Neural crest cell (in vitro differentiated cells): ENCODE data around the gene MRPS27. TPM values are rescaled to one million over a fixed set of nuclear protein-coding genes. Genes with fewer than 3 reads are reported as not detected.
"Not testable (repeated sequence)": the region's sequence is repeated elsewhere in the genome, so short reads cannot be mapped to it uniquely, and the experiment has no call there.

Source experiments
- DNase-seq: peaks from one replicate; pipeline ENCODE4 v3.0.0; 2021; ENCODE audit warnings: low read depth, mixed read lengths, low spot score
- H3K27ac Mint-ChIP-seq: one replicate; pipeline ENCODE4 v1.8.0; 2021; ENCODE audit warnings: mild to moderate bottlenecking, mixed read lengths; ENCODE audit not compliant: unreplicated experiment
- H3K27me3 Mint-ChIP-seq: 2 replicates; pipeline ENCODE4 v1.8.0; 2021; ENCODE audit warnings: low read depth, mild to moderate bottlenecking, mixed read lengths
- H3K36me3 Mint-ChIP-seq: 2 replicates; pipeline ENCODE4 v1.8.0; 2021; ENCODE audit warnings: low read depth, mild to moderate bottlenecking, mixed read lengths
- H3K4me1 Mint-ChIP-seq: 2 replicates; pipeline ENCODE4 v1.8.0; 2021; ENCODE audit warnings: mixed read lengths
- H3K4me3 Mint-ChIP-seq: one replicate; pipeline ENCODE4 v1.8.0; 2021; ENCODE audit warnings: mild to moderate bottlenecking, mixed read lengths
- H3K9me3 Mint-ChIP-seq: 2 replicates; pipeline ENCODE4 v1.8.0; 2021; ENCODE audit warnings: mixed read lengths
- total RNA-seq: library from RNA; stranded (reverse); gene quantifications from 2 replicates; pipeline ENCODE4 v1.2.1, GENCODE V29; 2021
- TF ChIP-seq, protein P1 (sequence below): fragments of 200-600 bp; sonication (generic); conservative IDR thresholded peaks from 2 replicates; pipeline ENCODE4 v1.5.0; 2021; ENCODE audit warnings: antibody characterized with exemption, mild to moderate bottlenecking

Gene MRPS27
- total RNA-seq, 1 donor from 2014 or later = 86.5 TPM

DNA sequence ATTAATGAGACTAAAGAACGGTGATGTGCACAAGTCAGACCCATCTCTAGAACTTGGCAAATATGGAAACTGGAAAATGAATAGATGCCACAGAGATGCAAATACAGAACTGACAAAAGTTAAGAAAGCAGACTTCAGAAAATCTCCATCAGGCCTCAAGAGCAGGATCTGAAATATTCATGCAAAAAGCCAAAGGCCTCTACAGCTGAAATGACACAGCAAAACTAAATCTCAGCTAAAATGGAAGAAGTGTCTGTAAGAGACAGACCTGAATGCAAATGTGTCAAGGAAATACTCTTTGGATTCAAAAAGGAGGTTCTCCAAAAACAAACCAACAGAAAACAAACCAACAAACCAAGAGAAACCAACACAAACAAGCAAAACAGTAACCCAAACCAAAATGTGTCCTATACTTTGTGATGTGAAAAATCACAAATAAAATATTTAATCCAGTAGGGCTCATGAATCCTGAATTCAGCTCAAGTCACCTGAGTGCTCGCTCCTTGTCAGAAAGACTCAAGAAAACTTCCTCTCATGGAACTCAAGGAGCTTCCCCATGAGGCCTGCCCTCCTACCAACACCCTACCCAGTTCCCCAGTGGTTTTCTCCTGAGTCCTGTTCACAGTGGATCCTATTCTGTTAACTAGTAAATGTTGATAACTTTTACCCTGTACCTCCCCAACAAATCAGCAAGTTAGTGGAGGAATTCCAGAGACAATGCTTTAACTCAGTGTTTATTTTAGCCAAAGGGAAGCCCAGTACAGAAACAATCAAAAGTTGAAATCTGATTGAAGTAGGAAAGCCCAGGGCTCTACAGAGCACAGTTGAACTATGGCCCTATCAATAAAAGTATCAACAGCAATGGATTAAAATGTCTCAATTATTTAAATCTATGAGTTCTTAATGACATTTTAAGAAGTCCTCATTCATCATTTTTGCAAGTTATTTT is 14.6 kb downstream of the MRPS27 start:
- no peak for DNase-seq
- no peaks in the 10 kb centered on the region for H3K9me3 Mint-ChIP-seq
- TF ChIP-seq, protein P1, sequence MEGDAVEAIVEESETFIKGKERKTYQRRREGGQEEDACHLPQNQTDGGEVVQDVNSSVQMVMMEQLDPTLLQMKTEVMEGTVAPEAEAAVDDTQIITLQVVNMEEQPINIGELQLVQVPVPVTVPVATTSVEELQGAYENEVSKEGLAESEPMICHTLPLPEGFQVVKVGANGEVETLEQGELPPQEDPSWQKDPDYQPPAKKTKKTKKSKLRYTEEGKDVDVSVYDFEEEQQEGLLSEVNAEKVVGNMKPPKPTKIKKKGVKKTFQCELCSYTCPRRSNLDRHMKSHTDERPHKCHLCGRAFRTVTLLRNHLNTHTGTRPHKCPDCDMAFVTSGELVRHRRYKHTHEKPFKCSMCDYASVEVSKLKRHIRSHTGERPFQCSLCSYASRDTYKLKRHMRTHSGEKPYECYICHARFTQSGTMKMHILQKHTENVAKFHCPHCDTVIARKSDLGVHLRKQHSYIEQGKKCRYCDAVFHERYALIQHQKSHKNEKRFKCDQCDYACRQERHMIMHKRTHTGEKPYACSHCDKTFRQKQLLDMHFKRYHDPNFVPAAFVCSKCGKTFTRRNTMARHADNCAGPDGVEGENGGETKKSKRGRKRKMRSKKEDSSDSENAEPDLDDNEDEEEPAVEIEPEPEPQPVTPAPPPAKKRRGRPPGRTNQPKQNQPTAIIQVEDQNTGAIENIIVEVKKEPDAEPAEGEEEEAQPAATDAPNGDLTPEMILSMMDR = no peak
- H3K4me3 Mint-ChIP-seq = peak overlapping the region; percentile 38
- no peak overlapping the region for H3K27ac Mint-ChIP-seq
- H3K4me1 Mint-ChIP-seq = peaks cover 48% of the 10 kb centered on the region
- no peaks in the 10 kb centered on the region for H3K27me3 Mint-ChIP-seq
- H3K36me3 Mint-ChIP-seq = peaks cover 6% of the 10 kb centered on the region

DNA sequence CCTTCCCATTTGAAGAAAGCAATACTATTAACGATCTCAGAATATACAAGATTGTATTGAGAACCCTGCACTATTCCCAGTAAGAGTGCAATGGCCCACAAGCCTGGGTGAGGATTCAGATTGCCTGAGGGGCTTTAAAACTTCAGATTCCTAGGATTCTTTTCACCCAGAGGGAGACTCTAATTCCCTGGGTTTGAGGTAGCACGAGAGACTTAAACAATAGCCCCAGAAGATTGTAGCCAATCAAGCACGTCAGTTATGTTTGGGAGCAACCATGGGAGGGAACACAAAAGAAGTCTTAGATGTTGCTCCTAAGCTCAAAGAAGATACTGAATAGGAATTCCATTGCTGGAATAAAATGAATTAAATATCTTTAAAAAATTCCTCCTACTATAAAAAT is 17.9 kb downstream of the MRPS27 start:
- Mint-ChIP-seq H3K36me3 (peaks cover 13% of the 10 kb centered on the region), H3K27me3 (no peaks in the 10 kb centered on the region), H3K4me1 (peaks cover 30% of the 10 kb centered on the region), H3K4me3 (no peak overlapping the region), H3K27ac (peak overlapping the region; percentile 29), H3K9me3 (no peaks in the 10 kb centered on the region)
- TF ChIP-seq, protein P1 = no peak
- no peak for DNase-seq

DNA sequence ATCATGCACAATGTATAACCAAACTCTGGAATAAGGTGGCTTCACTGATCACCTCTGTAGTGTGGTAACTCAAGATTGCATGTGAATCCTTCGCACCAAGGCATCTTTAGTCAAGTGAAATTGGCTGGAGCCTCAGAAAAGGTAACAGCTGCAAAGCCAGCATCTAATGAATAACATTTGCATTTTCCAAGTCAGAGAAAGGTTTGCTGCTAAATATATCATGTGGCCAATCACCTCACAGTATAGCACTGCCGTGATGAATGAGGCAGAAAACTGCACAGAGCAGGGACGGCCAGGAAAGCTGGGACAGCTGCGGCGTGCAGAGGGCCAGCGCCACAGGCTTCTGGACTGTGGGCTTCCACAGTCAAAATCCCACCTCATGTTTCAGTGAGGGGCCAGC is 18.5 kb downstream of the MRPS27 start:
- DNase-seq = no peak
- no peaks in the 10 kb centered on the region for H3K27me3 Mint-ChIP-seq
- H3K27ac Mint-ChIP-seq = no peak overlapping the region
- H3K9me3 Mint-ChIP-seq = no peaks in the 10 kb centered on the region
- H3K36me3 Mint-ChIP-seq = peaks cover 13% of the 10 kb centered on the region
- TF ChIP-seq, protein P1 = no peak
- no peak overlapping the region for H3K4me3 Mint-ChIP-seq
- H3K4me1 Mint-ChIP-seq = peaks cover 29% of the 10 kb centered on the region

DNA sequence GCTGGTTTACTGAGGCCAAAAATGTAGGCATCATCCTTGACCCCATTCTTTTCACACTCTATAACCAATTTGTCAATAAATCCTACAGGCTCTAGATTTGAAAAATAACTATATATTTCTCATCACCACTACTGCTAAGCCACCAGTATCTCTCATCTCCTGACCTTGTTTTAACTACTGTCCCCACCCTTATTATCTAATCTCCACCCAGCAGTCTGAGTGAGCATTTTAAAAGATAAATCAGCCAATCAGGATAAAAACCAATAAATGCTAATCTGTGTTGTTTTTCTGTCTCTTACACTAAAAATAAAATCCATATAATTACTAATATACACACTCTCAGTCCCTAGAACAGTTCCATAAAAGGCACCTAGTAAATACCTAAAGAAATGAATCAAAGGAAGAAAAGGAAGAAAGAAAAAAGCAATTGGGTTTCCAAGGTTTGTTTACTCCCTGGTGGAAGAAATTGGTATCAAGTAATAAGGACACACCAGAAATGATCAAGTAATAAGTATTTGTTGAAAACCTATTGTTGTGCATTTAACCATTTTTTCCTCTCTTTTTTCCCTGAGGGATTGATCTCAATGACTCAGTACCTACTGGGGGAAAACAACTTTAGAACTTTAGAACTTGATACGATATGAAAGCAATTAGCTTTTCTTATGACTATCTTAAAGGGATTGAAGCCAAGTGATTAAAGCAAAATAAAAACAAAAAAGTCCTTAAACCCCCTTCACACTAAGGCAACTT is 19.3 kb downstream of the MRPS27 start:
- Mint-ChIP-seq H3K4me3 (no peak overlapping the region), H3K36me3 (peaks cover 13% of the 10 kb centered on the region), H3K4me1 (peaks cover 29% of the 10 kb centered on the region), H3K9me3 (no peaks in the 10 kb centered on the region), H3K27ac (no peak overlapping the region), H3K27me3 (no peaks in the 10 kb centered on the region)
- TF ChIP-seq, protein P1 = peak; percentile 34
- DNase-seq = no peak

DNA sequence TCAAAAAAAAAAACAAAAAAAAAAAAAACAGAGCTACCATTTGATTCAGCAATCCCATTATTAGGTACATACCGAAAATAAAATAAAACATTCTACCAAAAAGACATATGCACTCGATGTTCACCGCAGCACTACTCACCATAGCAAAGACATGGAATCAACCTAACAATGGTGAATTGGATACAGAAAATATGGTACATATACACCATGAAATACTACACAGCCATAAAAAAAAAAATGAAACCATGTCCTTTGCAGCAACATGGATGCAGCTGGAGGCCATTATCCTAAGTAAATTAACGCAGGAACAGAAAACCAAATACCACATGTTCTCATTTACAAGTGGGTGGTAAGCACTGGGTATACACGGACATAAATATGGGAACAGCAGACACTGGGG is 21.3 kb downstream of the MRPS27 start:
- Mint-ChIP-seq H3K27me3 (no peaks in the 10 kb centered on the region), H3K9me3 (no peaks in the 10 kb centered on the region), H3K36me3 (peaks cover 18% of the 10 kb centered on the region), H3K27ac (no peak overlapping the region), H3K4me1 (peaks cover 21% of the 10 kb centered on the region), H3K4me3 (no peak overlapping the region)
- TF ChIP-seq, protein P1 = no peak
- no peak for DNase-seq

DNA sequence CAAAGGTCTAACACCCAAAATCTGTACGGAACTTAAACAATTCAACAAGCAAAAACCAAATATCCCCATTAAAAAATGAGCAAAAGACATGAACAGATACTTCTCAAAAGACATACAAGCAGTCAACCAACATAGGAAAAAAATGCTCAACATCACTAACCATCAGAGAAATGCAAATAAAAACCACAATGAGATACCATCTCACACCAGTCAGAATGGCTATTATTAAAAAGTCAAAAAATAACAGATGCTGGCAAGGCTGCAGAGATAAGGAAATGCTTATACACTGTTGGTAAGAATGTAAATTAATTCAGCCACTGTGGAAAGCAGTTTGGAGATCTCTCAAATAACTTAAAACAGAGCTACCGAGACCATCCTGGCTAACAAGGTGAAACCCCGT is 21.9 kb downstream of the MRPS27 start:
- not testable (repeated sequence) for DNase-seq, H3K4me3 Mint-ChIP-seq, H3K27me3 Mint-ChIP-seq, H3K9me3 Mint-ChIP-seq
- Mint-ChIP-seq H3K27ac (peak overlapping the region; percentile 68), H3K4me1 (peaks cover 21% of the 10 kb centered on the region), H3K36me3 (peaks cover 18% of the 10 kb centered on the region)
